GM06990 (cell line): ENCODE results near the gene C3orf49.

Source experiments
- DNase-seq: peaks from one replicate; pipeline ENCODE4 v3.0.0-alpha.2; 2011; ENCODE audit not compliant: insufficient read length; ENCODE audit errors: extremely low read depth
- H3K27me3 ChIP-seq: replicated peaks from 2 replicates; pipeline ENCODE4 v1.6.0; 2011; ENCODE audit warnings: low read length; ENCODE audit not compliant: control insufficient read depth, insufficient read depth
- H3K36me3 ChIP-seq: 2 replicates; pipeline ENCODE4 v1.5.1; 2011; ENCODE audit warnings: low read length; ENCODE audit not compliant: control insufficient read depth, insufficient read depth
- H3K4me3 ChIP-seq: replicated peaks from 2 replicates; pipeline ENCODE4 v1.5.1; 2011; ENCODE audit warnings: low read depth, mild to moderate bottlenecking, control low read depth, low read length
- CTCF ChIP-seq: IDR thresholded peaks from 2 replicates; pipeline ENCODE4 v1.5.1; 2011; ENCODE audit warnings: low read length, control low read depth, mild to moderate bottlenecking, inconsistent platforms; ENCODE audit not compliant: insufficient read depth, poor library complexity, severe bottlenecking

C3orf49 gene

GRCh38 chr3:63891518-63891917, 72.4 kb downstream of the C3orf49 start:
- Histone ChIP-seq H3K4me3 (no peak overlapping the region), H3K27me3 (no peaks in the 10 kb centered on the region), H3K36me3 (no peaks in the 10 kb centered on the region)
- DNase-seq = no peak
- no peak for TF ChIP-seq CTCF

- no peak for DNase-seq
- H3K36me3 ChIP-seq = no peaks in the 10 kb centered on the region
Measured at GRCh38 chr3:63892773-63893352, 73.8 kb downstream of the C3orf49 start.

GRCh38 chr3:63895422-63896189, 76.5 kb downstream of the C3orf49 start:
- TF ChIP-seq CTCF = no peak
- no peak for DNase-seq

More at GRCh38 chr3:63892773-63893352, 73.8 kb downstream of the C3orf49 start:
- Histone ChIP-seq H3K4me3 (no peak overlapping the region), H3K27me3 (no peaks in the 10 kb centered on the region)
- no peak for TF ChIP-seq CTCF

GRCh38 chr3:63896332-63897030, 77.4 kb downstream of the C3orf49 start:
- peak; percentile 24 for DNase-seq
- peaks cover 4% of the 10 kb centered on the region for H3K36me3 ChIP-seq
- H3K4me3 ChIP-seq = no peak overlapping the region
- H3K27me3 ChIP-seq = no peaks in the 10 kb centered on the region
- no peak for TF ChIP-seq CTCF

More at GRCh38 chr3:63895422-63896189, 76.5 kb downstream of the C3orf49 start:
- peaks cover 2% of the 10 kb centered on the region for H3K36me3 ChIP-seq
- no peaks in the 10 kb centered on the region for H3K27me3 ChIP-seq
- no peak overlapping the region for H3K4me3 ChIP-seq
